TTC549 (cell line): ENCODE results near the gene TNFSF15.

ENCODE experiments used
- FAIRE-seq: peaks from 2 replicates; lab custom pipeline; 2012; peaks lifted over from hg19 to GRCh38; lab: Jason Lieb, UNC

The TNFSF15 gene

DNA sequence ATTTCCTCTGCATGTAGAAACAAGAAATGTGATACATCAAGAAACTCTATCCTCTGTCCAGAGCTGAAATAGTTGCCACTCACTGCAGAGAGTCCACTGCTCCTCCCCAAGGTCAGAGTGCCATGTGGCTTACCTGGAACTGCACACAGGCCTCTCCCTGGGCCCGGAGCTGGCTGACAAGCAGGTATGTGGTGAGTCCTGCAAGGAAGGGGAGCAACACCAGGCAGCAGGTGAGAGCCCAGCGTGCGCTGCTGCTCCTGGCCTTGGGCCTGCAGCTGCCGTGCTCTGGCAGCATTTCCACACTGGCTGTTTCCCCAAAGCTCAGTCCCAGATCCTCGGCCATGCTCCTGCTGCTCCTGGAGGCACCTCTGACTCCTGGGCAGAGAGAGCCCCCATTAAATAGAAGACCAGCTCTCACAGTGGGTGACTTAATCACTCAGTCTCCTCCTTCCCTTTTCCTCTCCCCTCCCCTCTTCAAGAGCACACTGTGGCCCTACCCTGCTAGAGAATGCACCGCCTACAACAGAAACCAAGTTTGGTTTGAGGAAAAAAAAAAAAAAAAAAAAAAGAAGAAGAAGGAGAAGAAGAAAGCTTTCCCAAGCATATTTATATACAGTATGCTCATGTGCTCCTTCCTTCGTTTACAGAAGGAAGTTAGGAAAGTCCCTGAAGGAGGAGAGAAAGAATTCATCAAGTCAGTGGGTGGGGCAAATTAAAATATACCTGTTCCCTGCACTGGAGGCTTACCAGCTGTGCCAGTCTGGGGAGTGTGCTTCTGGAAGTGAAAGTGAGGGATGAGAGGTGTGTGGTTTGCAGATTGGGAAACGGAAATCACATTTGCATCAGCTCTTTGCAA is at the start of gene TNFSF15:
TSS of gene TNFSF15 (minus strand) at position 370 of the 856 bp plus-strand sequence. CDS start at position 343, 27 bp downstream.
- FAIRE-seq: no peak

DNA sequence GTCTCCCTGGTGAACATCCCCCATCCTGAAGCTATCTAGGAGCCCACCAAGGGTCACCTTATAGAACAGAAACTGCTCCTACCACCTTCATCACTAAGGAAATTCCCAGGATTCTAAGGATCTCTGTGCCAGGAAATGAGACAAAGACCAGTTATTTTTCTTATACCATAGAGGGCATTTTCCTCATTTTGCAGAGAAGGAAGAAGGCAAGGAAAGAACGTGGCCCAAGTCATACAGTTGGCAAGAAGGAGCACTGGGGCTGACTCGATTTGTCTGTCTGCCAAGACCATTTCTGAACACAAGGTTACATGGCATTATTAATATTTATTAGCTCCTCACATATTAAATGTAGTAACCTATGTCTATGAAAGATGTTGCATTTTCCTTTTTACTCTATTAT is 49.6 kb upstream of the TNFSF15 start:
- FAIRE-seq: no peak

DNA sequence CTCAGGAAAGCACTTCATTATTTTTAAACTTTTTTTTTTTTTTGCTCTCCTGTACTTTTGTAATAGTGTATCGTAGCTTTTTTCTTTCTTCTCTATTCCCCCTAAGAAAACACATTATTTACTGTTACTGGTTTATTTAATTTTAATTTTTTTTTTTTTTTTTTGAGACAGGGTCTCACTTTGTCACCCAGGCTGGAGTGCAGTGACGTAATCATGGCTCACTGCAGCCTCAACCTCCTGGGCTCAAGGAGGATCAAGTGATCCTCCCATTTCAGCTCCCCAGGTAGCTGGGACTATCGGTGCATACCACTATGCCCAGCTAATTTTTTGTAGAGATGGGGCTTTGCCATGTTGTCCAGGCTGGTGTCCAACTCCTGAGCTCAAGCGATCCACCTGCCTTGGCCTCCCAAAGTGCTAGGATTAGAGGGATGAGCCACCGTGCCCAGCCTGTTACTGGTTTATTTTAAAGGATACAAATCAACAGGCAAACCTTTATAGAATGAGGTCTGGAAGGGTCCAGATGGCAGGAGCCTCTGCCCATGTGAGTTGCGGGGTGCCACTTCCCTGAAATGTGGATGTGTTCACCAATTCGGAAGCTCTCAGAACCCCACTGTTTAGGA is 49.0 kb upstream of the TNFSF15 start:
- FAIRE-seq: no peak

DNA sequence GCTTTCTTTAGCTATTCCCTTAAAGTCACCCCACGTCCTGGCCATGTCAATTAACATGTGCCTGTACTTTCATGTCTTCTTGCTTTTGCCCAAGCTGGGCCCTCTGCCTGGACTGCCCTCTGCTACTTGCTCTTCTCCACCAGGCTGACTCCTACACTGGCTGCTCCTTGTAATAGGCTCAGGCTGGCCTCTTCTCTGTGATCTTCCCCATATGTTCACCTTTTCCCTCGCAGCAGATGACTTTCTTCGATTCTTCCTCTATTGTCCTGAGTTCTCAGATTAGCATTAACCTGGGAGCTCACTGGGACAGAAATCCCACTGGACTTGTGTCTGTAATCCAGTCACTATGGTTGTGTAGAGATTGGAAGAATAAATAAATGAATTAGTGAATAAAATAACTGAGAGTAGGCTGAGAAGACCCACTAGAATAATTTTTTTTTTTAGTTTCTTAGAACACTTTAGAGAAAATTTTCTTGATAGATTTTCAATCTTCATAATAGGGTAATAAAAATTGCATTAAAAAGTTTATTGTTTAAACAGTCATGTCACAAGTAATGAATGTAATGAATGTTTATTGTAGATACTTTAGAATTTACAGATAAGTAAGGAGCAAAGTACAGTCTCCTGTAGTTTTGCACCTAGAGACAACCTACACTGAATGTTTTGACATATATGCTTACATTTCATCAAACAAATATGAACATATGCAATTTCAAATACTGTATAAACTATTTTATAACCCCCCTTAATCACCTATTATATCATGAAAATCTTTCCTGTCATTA is 47.4 kb upstream of the TNFSF15 start:
- FAIRE-seq: no peak

DNA sequence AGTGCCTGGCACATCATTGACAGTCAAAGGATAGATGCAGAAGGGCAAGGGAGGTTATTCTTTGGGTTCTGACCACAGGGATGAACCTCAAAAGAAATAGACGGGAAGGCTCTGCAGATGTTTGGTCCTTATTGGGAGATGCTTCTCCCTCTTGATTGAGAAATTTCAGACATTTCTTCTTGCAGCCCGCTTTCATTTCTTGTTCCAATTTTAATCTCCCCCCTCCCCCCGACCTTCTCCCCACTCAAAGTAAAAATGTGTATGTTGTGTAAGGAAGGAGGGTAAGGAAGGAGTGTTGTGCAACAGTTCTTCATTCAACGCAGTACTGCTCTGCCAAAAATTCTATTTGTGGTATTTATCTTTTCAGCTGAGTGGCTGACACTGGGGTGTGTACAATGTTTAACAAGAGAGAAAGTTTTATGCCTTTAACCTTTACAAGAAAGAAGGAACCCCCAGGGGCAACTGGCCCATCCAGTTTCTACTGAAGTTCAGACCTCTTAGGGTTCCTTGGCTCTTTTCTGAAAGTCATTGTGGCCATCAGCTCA is 46.3 kb upstream of the TNFSF15 start:
- no peak for FAIRE-seq

DNA sequence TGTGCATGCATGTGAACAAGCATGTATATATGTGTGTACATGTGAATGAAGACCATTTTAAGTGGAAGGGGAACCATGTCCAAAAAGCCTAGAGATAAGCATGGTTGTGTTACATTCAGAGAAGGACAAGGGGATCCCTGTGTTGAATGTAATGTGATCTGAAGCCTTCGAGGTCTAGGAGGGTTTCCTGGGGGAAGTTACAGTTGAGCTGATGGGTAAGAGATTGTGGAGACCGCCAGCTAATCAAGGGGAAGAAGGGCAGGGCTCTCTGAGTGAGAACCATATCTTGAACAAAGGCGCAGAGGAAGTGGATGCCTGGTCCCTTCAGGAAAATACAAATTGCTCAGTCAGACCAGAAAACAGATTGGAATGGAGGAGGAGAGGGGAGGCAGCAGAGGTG is 45.5 kb upstream of the TNFSF15 start:
- FAIRE-seq: no peak

DNA sequence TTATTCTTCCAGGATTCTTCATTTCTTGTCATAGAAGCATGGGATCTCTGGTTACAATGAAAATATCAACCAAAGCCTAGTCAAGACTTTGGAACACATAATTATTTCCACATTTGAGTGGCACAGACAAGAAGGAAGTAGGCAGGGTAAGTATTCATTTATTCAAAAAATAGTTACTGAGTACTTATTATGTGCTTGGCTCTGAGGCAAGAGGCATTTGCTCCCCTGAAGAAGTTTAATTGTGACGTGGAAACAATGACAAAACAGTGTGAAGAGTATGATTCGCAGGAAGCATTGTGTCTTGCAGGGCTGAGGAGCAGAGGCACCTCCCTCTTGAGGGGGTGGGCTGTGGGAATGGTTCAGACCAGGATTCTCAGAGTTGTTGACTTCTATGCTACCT is 45.0 kb upstream of the TNFSF15 start:
- no peak for FAIRE-seq

DNA sequence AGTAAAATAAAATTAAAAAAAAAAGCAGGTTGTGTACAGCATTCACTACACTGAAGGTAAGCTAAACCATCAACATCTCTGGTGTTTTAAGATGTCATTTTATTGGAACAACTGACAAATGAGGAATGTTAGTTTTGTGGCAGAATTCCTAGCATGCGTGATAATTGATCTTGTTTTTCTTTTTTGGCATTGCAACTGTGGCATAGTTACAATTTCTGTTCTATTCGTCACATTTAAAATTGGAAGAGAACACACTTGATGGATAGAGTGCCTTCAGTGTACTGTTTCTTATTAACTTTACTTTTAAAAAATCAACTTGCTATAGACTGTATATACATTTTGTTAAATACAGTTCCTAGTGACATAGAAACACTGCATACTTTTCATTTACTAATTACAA is 43.6 kb upstream of the TNFSF15 start:
- FAIRE-seq: no peak

DNA sequence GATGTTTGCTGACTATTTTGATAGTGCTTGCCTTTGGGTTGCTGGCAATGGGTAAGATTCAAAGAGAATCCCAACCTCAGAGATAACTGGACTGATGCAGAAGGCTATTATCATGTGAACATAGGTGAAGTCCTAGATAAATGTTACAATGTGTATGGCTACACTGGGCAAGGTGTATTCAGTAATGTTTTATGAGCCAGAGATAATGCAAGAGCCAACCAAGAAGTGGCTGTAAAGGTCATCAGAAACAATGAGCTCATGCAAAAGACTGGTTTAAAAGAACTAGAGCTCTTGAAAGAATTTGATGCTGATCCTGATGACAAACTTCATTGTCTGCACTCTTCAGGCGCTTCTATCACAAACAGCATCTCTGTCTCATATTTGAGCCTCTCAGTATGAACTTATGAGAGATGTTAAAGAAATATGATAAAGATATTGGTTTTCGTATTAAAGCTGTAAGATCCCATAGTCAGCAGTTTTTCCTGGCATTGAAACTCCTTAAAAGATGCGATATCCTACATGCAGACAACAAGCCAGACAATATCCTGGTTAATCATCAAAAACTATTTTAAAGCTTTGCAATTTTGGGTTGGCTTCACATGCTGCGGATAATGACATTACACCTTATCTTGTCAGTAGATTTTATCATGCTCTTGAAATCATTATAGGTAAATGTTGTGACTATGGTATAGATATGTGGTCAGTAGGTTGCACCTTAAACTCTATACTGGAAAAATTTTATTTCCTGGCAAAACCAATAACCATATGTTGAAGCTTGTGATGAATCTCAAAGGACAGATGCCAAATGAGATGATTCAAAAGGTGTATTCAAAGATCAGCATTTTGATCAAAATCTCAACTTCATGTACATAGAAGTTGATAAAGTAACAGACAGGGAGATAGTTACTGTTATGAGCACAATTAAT is 41.9 kb upstream of the TNFSF15 start:
- no peak for FAIRE-seq

DNA sequence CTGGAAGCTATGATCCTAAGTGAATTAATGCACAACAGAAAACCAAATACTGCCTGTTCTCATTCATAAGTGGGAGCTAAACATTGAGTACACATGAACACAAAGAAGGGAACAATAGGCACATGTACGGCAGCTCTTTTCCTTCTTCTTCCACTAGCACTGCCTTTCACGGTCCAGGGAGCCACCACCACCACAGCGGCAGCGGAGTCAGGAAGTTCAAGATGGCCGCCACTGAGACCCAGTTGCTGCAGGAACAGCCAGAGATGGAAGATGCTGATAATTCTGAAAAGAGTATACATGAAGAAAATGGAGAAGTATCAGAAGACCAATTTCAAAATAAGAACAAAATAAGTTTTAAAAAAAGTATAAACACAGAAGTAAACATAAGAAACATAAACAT is 39.5 kb upstream of the TNFSF15 start:
- no peak for FAIRE-seq

DNA sequence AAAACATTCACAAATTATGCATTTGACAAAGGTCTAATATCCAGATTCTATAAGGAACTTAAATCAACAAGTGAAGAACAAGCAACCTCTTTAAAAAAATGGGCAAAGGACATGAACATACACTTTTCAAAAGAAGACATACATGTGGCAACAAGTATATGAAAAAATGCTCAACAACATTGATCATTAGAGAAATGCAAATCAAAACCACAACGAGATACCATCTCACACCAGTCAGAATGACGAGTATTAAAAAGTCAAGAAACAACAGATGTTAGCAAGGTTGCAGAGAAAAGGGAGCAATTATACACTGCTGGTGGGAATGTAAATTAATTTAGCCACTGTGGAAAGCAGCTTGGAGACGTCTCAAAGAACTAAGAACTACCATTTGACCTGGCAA is 38.9 kb upstream of the TNFSF15 start:
- no peak for FAIRE-seq

DNA sequence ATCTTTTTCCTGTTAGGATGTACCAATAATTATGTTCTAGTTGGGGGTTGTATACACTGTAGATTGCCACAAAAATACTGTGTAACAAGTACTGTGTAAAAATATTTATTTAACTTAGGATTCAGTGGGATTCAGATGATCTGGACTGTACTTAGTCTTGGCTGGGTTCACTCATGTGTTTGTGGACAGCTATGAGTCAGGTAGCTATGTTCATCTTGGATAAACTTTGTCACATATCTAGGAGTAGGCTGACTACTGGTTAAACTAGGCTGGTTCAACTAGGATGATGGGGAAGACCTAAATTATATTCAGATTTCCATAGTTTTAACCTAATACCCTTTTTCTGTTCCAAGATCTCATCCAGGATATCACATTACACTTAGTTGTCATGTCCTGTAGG is 32.1 kb upstream of the TNFSF15 start:
- FAIRE-seq: no peak

DNA sequence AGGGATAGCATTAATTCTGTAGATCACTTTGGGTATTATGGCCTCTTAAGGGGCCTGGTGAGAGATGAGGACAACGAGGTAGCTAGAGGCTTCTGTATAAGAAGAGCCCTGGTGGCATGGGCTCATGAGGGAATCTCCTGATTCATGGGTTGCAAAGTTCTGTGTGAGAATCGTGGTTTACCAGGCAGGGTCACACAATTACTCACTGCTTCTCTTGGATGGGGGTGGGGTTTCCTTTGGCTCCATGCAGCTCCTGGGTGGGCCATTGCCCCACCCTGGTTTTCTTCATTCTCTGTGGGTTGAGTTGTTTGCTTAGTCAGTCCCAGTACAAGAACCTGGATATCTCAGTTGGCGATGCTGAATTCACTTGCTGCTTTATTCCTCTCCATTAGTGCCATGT is 30.9 kb upstream of the TNFSF15 start:
- FAIRE-seq: no peak

DNA sequence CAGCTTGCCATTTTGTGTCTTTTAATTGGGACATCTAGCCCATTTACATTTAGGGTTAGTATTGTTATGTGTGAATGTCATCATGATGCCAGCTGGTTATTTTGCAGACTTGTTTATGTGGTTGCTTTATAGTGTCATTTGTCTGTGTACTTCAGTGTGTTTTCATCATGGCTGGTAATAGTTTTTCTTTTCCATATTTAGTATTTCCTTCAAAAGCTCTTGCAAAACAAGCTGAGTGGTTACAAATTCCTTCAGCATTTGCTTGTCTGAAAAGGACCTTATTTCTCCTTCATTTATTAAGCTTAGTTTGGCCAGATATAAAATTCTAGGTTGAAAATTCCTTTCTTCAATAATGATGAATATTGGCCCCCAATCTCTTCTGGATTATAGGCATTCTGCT is 28.5 kb upstream of the TNFSF15 start:
- no peak for FAIRE-seq

DNA sequence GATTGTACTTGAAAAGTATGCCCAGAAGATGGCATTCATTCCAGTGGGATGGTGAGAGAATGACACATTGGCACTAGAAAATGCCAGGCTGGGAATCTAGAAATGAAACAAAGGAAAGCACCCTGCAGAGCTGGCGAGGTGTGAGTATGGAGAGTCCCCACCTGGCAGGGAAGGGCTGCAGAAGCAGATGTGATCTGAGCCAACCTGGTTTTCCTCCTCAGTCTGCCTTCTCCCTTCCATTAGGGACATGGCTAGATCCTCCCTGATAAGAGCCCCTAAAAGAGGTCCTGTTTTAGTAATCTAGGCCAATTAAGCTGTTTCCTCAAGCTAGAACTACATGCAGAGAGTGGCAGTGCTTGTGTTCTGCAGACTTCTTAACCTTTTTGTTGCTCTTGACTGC is 24.7 kb upstream of the TNFSF15 start:
- FAIRE-seq: no peak

DNA sequence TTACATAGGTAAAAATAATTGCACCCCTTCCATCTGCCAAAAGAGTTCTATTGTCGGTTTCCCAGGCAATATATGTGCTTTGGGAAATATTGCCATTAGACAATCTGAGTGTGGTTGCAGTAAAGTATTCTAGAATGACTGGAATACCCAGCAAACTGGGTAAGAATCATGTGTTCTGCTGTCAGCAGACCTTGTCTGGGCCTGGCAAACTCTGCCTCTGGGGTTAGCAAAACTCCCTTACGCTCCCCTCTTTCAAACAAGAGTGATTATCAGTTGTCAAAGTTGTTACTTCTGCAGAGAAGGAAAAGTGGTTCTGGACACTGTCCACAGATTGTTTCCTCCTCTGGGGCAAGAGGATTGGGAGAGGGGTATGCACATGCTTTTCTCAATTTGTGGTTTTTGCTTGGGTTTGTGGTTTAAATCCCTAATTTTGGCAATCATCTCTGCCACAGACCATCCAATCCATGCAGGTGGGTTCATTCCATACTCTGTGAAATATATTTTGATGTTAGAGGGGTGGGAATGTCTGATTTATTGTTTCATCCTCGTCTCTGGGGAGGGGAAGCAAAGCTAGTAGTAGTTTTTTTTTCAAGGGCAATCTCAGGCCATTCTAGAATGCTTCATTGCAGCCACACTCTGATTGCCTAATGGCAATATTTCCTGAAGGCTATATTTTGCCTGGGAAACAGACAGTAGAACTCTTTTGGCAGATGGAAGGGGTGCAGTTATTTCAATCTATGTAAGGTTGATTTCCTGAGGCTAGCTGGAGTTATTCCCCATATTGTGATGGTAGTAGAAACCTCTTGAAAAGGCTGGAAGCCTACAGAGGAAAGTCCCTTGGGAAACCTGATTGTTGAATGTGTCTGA is 24.0 kb upstream of the TNFSF15 start:
- FAIRE-seq: no peak

DNA sequence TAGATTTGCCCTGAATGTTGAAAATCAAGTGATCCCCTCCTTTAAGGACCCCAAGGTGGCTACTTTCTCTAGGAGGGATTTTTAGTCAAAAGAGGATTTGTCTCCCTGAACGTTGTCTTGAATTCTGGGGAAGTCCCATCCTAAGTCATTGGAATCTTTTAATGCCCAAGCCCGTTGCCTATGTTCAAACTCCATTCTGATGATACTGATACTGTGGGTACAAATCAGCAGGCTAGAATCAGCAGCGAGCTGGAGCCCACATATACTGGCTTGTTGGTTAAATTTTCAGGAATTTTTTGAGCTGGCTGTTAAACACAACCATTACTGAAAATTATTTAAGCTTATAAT is 22.4 kb upstream of the TNFSF15 start:
- no peak for FAIRE-seq

DNA sequence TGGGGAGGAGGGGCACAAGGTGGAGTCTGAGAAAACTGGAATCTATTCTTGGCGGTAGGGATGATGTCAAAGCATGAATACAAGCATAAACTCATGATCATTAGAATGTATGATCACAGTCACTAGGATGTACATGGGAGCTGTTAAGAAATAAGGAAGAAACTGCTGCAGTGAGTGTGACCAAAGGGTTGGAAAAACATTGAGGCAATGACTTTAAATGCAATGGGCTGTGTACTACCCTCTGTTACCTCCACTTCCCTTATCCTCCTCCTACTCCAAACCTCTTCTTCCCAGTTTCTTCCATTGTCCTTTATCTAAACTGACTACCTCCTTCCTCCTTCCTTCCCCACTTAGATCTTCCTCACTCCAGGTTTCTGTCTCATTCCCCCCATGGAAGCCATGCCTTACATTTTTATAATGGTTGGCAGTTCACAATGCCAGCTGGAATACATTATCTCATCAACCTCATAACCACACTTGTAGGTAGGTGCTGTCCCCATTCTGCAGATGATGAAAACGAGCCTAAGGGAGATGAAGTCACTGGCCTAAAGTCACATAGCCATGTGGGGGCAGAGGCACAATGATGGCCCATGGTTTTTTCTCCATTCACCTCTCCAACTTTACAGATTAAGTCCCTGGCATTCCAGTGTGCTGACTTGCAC is 21.9 kb upstream of the TNFSF15 start:
- FAIRE-seq: no peak

DNA sequence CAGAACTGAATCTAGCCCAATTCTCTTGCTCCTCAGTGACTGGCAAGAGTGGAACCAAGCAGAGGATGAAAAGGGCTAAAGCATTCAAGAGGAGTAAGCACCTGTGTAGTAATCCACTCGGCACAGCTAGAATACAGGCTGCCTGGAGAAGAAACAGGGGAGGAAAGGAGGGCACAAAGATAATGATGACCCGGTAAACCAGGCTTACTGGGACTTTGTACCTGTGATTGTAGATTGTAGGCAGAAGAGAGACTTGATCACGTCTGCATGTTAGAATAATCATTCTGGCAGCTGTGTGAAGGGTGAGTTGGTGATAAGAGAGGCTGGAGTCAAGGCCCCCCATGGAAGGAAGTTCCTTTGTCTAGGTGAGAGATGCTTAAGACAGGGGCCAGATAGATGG is 20.6 kb upstream of the TNFSF15 start:
- no peak for FAIRE-seq

DNA sequence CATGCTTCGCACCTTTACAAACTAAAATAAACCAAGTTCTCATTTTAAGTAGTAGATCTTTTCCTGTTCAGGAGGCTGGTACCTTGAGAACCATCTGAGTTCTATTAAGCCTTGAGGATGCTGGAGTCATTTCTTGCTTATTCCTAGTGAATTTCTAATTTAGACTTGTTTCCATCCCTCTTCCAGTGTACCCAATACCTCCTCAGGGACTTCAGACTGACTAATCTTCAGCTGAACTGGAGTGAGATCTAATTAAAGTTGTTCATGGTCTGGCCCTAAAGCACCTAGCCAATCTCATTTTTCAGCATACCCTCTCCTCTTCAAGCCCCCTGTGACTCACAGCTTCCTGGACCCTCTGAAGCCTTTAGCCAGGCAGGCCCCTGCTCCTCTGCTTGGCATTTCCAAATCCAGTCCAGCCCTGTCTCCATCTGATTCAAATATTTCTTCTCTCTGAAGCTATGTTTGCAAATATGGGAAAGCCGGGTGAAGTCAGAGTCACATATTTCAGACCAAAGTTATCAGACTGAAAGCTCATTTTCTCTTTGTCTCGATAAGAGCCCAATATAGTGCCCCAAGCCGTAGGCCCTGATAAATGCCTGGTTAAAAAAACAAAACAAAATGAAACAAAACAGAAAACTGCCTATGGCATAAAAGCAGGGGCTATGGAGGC is 19.4 kb upstream of the TNFSF15 start:
- FAIRE-seq: no peak
